Caco-2 (cell line): ENCODE data around the gene BCL2L13. TPM values are rescaled to one million over a fixed set of nuclear protein-coding genes. Genes with fewer than 3 reads are reported as not detected.

Experiments used
- BruUV-seq: library from RNA; stranded (reverse); fragments of 400-500 nt; replicated peaks from 2 replicates; lab custom pipeline; 2021; lab: Mats Ljungman, UMichigan
- CTCF ChIA-PET: fragments of 300-600 bp; sonication (Branson Sonifier 250); formaldehyde crosslinking; loops from one replicate; lab custom pipeline; 2022; ENCODE audit warnings: antibody characterized with exemption; lab: Charles Lee
- POLR2A ChIA-PET: fragments of 300-600 bp; sonication (Branson Sonifier 250); formaldehyde crosslinking; loops from one replicate; lab custom pipeline; 2022; ENCODE audit warnings: antibody characterized with exemption; lab: Charles Lee
- DNase-seq, 2 experiments: peaks; one replicate each; pipeline versions ENCODE4 v3.0.0 to v3.0.0-alpha.2; 2020 to 2022
- H3K27me3 ChIP-seq: replicated peaks from 2 replicates; pipeline ENCODE4 v1.6.0; 2011; ENCODE audit warnings: low read length; ENCODE audit not compliant: control insufficient read depth, insufficient read depth
- H3K36me3 ChIP-seq: 2 replicates; pipeline ENCODE4 v1.5.1; 2011; ENCODE audit warnings: low read length; ENCODE audit not compliant: control insufficient read depth, insufficient read depth
- H3K4me1 ChIP-seq: fragments of 250-450 bp; sonication (Bioruptor Pico); 2 replicates; pipeline ENCODE4 v1.5.1; 2020; ENCODE audit warnings: mild to moderate bottlenecking
- H3K4me3 ChIP-seq: 2 replicates; pipeline ENCODE4 v1.5.1; 2011; ENCODE audit warnings: low read depth, mild to moderate bottlenecking, control low read depth, low read length
- H3K9me3 ChIP-seq: fragments of 250-450 bp; sonication (Bioruptor Pico); 2 replicates; pipeline ENCODE4 v1.5.1; 2020; ENCODE audit warnings: mild to moderate bottlenecking, moderate library complexity
- H3K27ac Mint-ChIP-seq: one replicate; pipeline ENCODE4 v1.8.0; 2022; ENCODE audit warnings: mixed read lengths; ENCODE audit not compliant: unreplicated experiment
- H3K27me3 Mint-ChIP-seq: one replicate; pipeline ENCODE4 v1.8.0; 2022; ENCODE audit warnings: mixed read lengths; ENCODE audit not compliant: insufficient read depth, unreplicated experiment
- H3K36me3 Mint-ChIP-seq: one replicate; pipeline ENCODE4 v1.8.0; 2022; ENCODE audit warnings: mild to moderate bottlenecking, mixed read lengths; ENCODE audit not compliant: insufficient read depth, unreplicated experiment
- H3K4me1 Mint-ChIP-seq: one replicate; pipeline ENCODE4 v1.8.0; 2022; ENCODE audit warnings: low read depth, mixed read lengths; ENCODE audit not compliant: unreplicated experiment
- H3K4me3 Mint-ChIP-seq: one replicate; pipeline ENCODE4 v1.8.0; 2022; ENCODE audit warnings: mild to moderate bottlenecking, moderate library complexity, mixed read lengths; ENCODE audit not compliant: unreplicated experiment
- H3K9me3 Mint-ChIP-seq: one replicate; pipeline ENCODE4 v1.8.0; 2022; ENCODE audit warnings: mixed read lengths; ENCODE audit not compliant: unreplicated experiment
- intact Hi-C: fragments of 100-400 bp; cut with micrococcal nuclease; formaldehyde crosslinking; loops from one replicate; pipeline ENCODE4 v1.10.0; 2022; ENCODE audit not compliant: unreplicated experiment
- total RNA-seq: library from RNA; stranded (reverse); gene quantifications from 2 replicates; pipeline ENCODE4 v1.2.3, GENCODE V29; 2022
- TF ChIP-seq, protein P1 (sequence below), 2 experiments: fragments of 200-600 bp in 1 of 2; IDR thresholded peaks; 1 replicate in 1 of 2; 2 replicates in 1 of 2; pipeline versions ENCODE4 v1.5.1 to v1.8.0; 2011 to 2022; ENCODE audit warnings: antibody characterized with exemption in 1 of 2, control low read depth in 1 of 2, inconsistent platforms in 1 of 2, low read depth in 1 of 2, low read length in 1 of 2, mild to moderate bottlenecking in 1 of 2, moderate library complexity in 1 of 2; ENCODE audit not compliant: insufficient read depth in 1 of 2, severe bottlenecking in 1 of 2, unreplicated experiment in 1 of 2

The BCL2L13 gene
- total RNA-seq, 1 experiment from 2014 or later, result 34.3 TPM

DNA sequence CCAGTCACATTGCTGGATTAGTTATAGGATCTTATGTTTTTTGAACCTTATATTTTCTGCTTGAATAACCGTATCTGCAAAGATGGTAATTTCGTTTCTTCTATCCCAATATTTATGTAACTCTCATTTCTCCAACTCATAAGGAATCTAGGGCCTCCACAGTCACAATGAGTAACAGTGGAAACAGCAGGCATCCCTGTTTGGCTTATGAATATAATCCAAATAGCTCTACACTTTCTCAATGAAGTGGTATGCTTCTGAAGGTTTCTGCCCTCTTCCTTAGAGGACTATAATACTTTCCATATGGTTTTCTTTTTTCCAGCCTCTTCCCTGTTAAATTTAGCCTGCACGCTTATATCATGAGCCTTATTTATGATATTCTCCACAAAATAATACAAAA is 26.5 kb upstream of the BCL2L13 start:
- Histone ChIP-seq H3K4me1 (no peaks in the 10 kb centered on the region), H3K36me3 (no peaks in the 10 kb centered on the region), H3K4me3 (no peak overlapping the region), H3K27me3 (no peaks in the 10 kb centered on the region), H3K9me3 (no peaks in the 10 kb centered on the region)
- Mint-ChIP-seq H3K9me3 (no peaks in the 10 kb centered on the region), H3K27ac (no peak overlapping the region), H3K36me3 (peaks cover 52% of the 10 kb centered on the region), H3K27me3 (no peaks in the 10 kb centered on the region), H3K4me1 (no peaks in the 10 kb centered on the region), H3K4me3 (no peak overlapping the region)
- no TSS peak for BruUV-seq
- no peak for DNase-seq
- CTCF ChIA-PET, result no interaction called here
- TF ChIP-seq, protein P1, sequence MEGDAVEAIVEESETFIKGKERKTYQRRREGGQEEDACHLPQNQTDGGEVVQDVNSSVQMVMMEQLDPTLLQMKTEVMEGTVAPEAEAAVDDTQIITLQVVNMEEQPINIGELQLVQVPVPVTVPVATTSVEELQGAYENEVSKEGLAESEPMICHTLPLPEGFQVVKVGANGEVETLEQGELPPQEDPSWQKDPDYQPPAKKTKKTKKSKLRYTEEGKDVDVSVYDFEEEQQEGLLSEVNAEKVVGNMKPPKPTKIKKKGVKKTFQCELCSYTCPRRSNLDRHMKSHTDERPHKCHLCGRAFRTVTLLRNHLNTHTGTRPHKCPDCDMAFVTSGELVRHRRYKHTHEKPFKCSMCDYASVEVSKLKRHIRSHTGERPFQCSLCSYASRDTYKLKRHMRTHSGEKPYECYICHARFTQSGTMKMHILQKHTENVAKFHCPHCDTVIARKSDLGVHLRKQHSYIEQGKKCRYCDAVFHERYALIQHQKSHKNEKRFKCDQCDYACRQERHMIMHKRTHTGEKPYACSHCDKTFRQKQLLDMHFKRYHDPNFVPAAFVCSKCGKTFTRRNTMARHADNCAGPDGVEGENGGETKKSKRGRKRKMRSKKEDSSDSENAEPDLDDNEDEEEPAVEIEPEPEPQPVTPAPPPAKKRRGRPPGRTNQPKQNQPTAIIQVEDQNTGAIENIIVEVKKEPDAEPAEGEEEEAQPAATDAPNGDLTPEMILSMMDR (IDR thresholded peaks at IDR 0.05; ENCODE audit: insufficient read depth in 1 of 2, low read depth in 1 of 2, low read length in 1 of 2, severe bottlenecking in 1 of 2, unreplicated experiment in 1 of 2), result no peak
- intact Hi-C loops, result no loop called here
- POLR2A ChIA-PET, result interaction anchor here (0.5 kb wide), 1 partner anchor 28 kb away, joined by 5 read pairs; no protein-coding TSS in a partner anchor

DNA sequence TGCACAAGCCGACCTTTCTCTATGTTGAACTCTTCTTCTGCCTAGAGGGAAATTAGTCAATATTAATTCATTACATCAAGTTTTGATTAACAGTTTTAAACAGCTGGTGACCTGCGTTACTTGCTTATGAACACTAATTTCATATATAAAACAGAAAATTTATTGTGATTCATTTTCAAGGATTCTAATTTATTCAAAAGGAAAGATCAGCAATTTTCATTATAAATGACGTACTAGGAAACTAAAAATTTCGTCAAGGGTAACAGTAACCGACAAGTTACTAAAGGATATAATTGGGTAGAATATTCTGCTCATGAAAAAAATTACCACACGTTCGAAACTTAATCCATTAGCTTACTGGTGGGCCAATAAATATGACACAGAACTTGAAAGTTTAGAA is 25.3 kb upstream of the BCL2L13 start:
- Histone ChIP-seq H3K9me3 (no peaks in the 10 kb centered on the region), H3K4me3 (no peak overlapping the region), H3K36me3 (no peaks in the 10 kb centered on the region), H3K27me3 (no peaks in the 10 kb centered on the region), H3K4me1 (no peaks in the 10 kb centered on the region)
- intact Hi-C loops, result no loop called here
- Mint-ChIP-seq H3K9me3 (no peaks in the 10 kb centered on the region), H3K27ac (no peak overlapping the region), H3K4me3 (no peak overlapping the region), H3K4me1 (no peaks in the 10 kb centered on the region), H3K27me3 (no peaks in the 10 kb centered on the region), H3K36me3 (peaks cover 58% of the 10 kb centered on the region)
- no peak for DNase-seq
- ChIA-PET POLR2A (no interaction called here), CTCF (no interaction called here)
- BruUV-seq, result no TSS peak
- TF ChIP-seq, protein P1 (IDR thresholded peaks at IDR 0.05; ENCODE audit: insufficient read depth in 1 of 2, low read depth in 1 of 2, low read length in 1 of 2, severe bottlenecking in 1 of 2, unreplicated experiment in 1 of 2), result no peak

DNA sequence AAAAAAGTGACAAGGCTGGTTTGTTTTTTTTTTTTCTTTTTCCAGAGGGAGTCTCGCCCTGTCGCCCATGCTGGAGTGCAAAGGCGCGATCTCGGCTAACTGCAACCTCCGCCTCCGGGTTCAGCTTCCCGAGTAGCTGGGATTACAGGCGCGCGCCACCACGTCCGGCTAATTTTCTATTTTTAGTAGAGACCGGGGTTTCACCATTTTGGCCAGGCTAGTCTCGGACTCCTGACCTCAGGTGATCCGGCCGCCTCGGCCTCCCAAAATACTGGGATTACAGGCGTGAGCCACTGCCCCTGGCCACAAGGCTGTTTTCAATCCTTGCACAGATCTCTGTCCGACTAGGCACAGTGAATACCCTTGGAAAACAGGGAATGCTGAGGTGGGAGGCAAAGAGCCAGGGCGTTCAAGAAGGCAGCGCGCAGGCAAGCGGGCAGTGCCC is 10.6 kb upstream of the BCL2L13 start:
- intact Hi-C loops, result loop anchor here (5.0 kb wide), 1 partner anchor 71 kb away; no protein-coding TSS in a partner anchor
- H3K36me3 ChIP-seq, result no peaks in the 10 kb centered on the region
- H3K27ac Mint-ChIP-seq, result peak overlapping the region; percentile 89
- peak overlapping the region; percentile 86 for H3K4me3 Mint-ChIP-seq
- peaks cover 7% of the 10 kb centered on the region for H3K4me1 Mint-ChIP-seq
- no peaks in the 10 kb centered on the region for H3K27me3 ChIP-seq
- BruUV-seq, result TSS peak; percentile 91
- no peaks in the 10 kb centered on the region for H3K9me3 ChIP-seq
- no peaks in the 10 kb centered on the region for H3K27me3 Mint-ChIP-seq
- no peaks in the 10 kb centered on the region for H3K9me3 Mint-ChIP-seq
- peaks cover 20% of the 10 kb centered on the region for H3K4me1 ChIP-seq
- peak overlapping the region; percentile 89 for H3K4me3 ChIP-seq
- TF ChIP-seq, protein P1 (IDR thresholded peaks at IDR 0.05; ENCODE audit: insufficient read depth in 1 of 2, low read depth in 1 of 2, low read length in 1 of 2, severe bottlenecking in 1 of 2, unreplicated experiment in 1 of 2), result no peak
- ChIA-PET CTCF (no interaction called here), POLR2A (no interaction called here)
- H3K36me3 Mint-ChIP-seq, result peaks cover 41% of the 10 kb centered on the region
- peak in 1 of 2 experiments; percentile 16 for DNase-seq
